ENCODE measurements around the gene COPS4.

The COPS4 gene

DNA sequence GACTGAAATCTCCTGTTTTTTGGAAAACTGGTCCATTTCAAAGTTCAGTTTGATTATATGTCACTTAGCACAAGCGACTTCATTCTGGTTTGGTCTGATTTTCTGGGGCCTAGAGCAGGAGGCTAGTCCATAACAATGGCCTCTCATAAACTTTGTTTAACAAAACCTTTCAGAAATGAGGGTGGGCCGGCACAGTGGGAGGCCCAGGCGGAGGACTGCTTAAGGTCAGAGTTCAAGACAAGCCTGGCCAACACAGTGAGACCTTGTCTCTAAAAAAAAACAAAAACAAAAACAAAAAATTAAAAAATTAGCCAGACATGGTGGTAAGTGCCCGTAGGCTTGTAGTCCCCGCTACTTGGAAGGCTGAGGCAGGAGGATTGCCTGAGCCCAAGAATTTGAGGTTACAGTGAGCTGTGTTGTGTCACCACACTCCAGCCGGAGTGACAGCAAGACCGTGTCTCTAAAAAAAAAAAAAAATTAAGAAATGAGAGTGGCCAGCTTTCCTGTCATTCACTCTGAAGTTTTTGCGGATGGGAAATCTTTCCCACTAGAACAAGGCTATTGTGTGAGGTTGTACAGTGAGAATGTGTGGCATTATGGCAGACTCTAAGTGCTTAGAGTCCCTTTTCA, 80.8 kb downstream of the COPS4 start:
- no peak overlapping the region for H3K4me3 ChIP-seq (ENCODE audit: low read depth, low read length)

GRCh38 chr4:83118869-83119268, 83.9 kb downstream of the COPS4 start:
- H3K4me3 ChIP-seq (ENCODE audit: low read depth, low read length): no peak overlapping the region

DNA sequence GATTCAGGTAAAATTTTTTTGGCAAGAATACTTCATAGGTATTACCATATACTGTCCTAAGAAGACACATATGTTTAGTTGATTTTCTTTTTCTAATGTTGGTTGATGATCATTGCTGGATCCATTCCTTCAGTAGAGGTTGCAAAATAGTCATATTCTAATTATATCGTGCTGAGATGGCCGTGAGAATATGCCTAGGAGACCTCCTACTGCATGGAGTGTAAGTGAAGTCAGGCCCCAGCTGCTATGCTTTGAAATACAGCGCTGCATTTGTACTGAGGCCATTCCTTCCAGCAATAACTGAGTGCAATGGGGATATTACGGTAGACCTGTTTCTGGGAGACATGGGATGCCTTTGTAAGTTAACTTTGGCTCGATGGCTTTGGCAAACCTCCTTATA, 86.3 kb downstream of the COPS4 start:
- no peak overlapping the region for H3K4me3 ChIP-seq (ENCODE audit: low read depth, low read length)

DNA sequence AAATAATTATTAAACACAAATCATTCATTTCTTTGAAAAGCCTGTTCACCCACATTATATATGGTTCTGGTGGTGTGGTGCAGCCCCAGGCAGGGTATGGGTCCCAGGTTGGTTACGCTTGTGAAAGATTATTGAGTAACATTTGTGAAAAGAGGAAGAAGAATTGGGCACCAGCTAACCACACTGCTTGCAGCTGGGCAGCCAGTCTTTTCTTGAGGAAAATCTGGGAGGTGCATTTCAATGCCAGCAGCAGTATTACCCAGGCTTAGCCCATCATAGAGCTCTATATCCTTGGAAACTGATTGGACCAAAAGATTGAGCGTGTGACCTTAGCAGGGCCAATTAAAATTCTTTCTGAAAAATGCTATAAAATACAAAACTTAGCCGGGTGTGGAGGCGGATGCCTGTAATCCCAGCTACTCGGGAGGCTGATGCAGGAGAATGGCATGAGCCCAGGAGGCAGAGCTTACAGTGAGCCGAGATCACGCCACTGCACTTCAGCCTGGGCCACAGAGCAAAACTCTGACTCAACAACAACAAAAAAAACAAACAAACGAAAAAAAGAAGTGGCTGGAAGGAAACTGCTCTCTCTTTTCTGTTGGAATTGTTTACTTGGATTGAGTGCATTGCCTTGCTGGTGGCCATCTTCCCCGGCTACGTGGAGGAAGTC, 89.3 kb downstream of the COPS4 start:
- H3K4me3 ChIP-seq (ENCODE audit: low read depth, low read length): no peak overlapping the region
